ENCODE results near the gene FOXC1.

The FOXC1 gene

GRCh38 chr6:1572892-1573291 lies 36.8 kb upstream of the FOXC1 start:
- no peak for DNase-seq (ENCODE audit: low read depth)
- no peak for TF ChIP-seq CTCF (IDR thresholded peaks at IDR 0.05; ENCODE audit: low read length, missing control alignments)
- no peak overlapping the region for H3K4me3 ChIP-seq (replicated peaks; ENCODE audit: low read depth, low read length)

GRCh38 chr6:1574083-1574761 lies 35.5 kb upstream of the FOXC1 start:
- no peak for DNase-seq (ENCODE audit: low read depth)
- TF ChIP-seq CTCF (IDR thresholded peaks at IDR 0.05; ENCODE audit: low read length, missing control alignments), result no peak
- H3K4me3 ChIP-seq (replicated peaks; ENCODE audit: low read depth, low read length), result no peak overlapping the region

GRCh38 chr6:1574890-1575209 lies 34.9 kb upstream of the FOXC1 start:
- DNase-seq (ENCODE audit: low read depth), result no peak
- no peak for TF ChIP-seq CTCF (IDR thresholded peaks at IDR 0.05; ENCODE audit: low read length, missing control alignments)
- no peak overlapping the region for H3K4me3 ChIP-seq (replicated peaks; ENCODE audit: low read depth, low read length)

- H3K4me3 ChIP-seq (replicated peaks; ENCODE audit: low read depth, low read length), result peak overlapping the region; percentile 27
- TF ChIP-seq CTCF (IDR thresholded peaks at IDR 0.05; ENCODE audit: low read length, missing control alignments), result no peak
- peak; percentile 59 for DNase-seq (ENCODE audit: low read depth)
These were observed 34.3 kb upstream of the FOXC1 start for GRCh38 chr6:1575210-1576041.

- TF ChIP-seq CTCF (IDR thresholded peaks at IDR 0.05; ENCODE audit: low read length, missing control alignments), result no peak
- DNase-seq (ENCODE audit: low read depth), result no peak
- H3K4me3 ChIP-seq (replicated peaks; ENCODE audit: low read depth, low read length), result no peak overlapping the region
These were observed 33.5 kb upstream of the FOXC1 start for GRCh38 chr6:1576166-1576565.

- H3K4me3 ChIP-seq (replicated peaks; ENCODE audit: low read depth, low read length), result no peak overlapping the region
- no peak for DNase-seq (ENCODE audit: low read depth)
- TF ChIP-seq CTCF (IDR thresholded peaks at IDR 0.05; ENCODE audit: low read length, missing control alignments), result no peak
These were observed 33.0 kb upstream of the FOXC1 start for GRCh38 chr6:1576711-1577110.
